ENCODE measurements around the gene ZNF555.

DNA sequence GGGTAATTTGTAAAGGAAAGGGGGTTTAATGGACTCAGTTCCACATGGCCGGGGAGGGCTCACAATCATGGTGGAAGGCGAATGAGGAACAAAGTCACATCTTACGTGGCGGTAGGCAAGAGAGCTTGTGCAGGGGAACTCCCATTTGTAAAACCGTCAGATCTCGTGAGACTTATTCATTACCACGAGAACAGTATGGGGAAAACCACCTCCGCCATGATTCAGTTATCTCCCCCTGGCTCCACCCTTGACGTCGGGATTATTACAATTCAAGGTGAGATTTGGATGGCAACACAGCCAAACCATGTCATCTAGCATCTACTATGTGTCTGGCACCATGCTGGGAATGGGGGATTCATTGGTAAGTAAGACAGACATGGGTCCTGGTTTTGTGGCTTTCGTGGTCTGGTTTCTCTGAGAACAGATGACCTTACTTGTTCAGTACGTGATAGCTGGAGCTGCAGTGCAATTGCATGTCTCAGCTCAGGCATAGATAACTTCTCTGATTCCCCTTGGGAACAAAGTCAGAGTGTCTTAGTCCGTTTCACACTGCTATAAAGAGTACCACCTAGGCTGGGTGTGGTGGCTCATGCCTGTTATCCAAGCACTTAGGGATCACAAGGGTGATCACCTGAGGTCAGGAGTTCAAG lies 13.3 kb upstream of the ZNF555 start:
- TF ChIP-seq NFRKB (IDR thresholded peaks at IDR 0.05) (no peak), LEF1 (IDR thresholded peaks at IDR 0.05; ENCODE audit: borderline replicate concordance) (no peak), FOXA1 (IDR thresholded peaks at IDR 0.05) (no peak), SP1 (IDR thresholded peaks at IDR 0.05) (no peak), BHLHE40 (IDR thresholded peaks at IDR 0.05; ENCODE audit: borderline replicate concordance) (no peak), ARNT (IDR thresholded peaks at IDR 0.05) (no peak), ELF4 (IDR thresholded peaks at IDR 0.05) (no peak), ZNF384 (IDR thresholded peaks at IDR 0.05) (no peak), CTBP1 (IDR thresholded peaks at IDR 0.05; ENCODE audit: borderline replicate concordance) (no peak)

Data from HEK293T (cell line).